GM23338 (cell line): ENCODE data around the gene MAP4K4. TPM values are rescaled to one million over a fixed set of nuclear protein-coding genes. Genes with fewer than 3 reads are reported as not detected.

Source experiments
- ATAC-seq: fragments of 200-7000 bp; cut with Tn5 transposase; 3 replicates; pipeline ENCODE4 v1.9.1; 2020
- DNase-seq: peaks from one replicate; pipeline ENCODE4 v3.0.0-alpha.2; 2015; ENCODE audit warnings: low spot score
- H2AFZ ChIP-seq: fragments of 200-600 bp; sonication (generic); 2 replicates; pipeline ENCODE4 v1.8.0; 2016; ENCODE audit warnings: antibody characterized with exemption, mild to moderate bottlenecking, moderate library complexity
- H3F3A ChIP-seq: fragments of 200-600 bp; sonication (generic); replicated peaks from 2 replicates; pipeline ENCODE4 v1.8.0; 2017; ENCODE audit warnings: antibody characterized with exemption, mixed run types, low read depth
- H3K27ac ChIP-seq: fragments of 200-600 bp; sonication (generic); 2 replicates; pipeline ENCODE4 v1.6.1; 2016; ENCODE audit warnings: low read depth
- H3K27me3 ChIP-seq: fragments of 200-600 bp; sonication (generic); 2 replicates; pipeline ENCODE4 v1.8.0; 2016; ENCODE audit warnings: mild to moderate bottlenecking, mixed run types, moderate library complexity; ENCODE audit not compliant: insufficient read depth
- H3K36me3 ChIP-seq: fragments of 200-600 bp; sonication (generic); 2 replicates; pipeline ENCODE4 v1.8.0; 2016; ENCODE audit warnings: mild to moderate bottlenecking; ENCODE audit not compliant: insufficient read depth
- H3K4me1 ChIP-seq: fragments of 200-600 bp; sonication (generic); 2 replicates; pipeline ENCODE4 v1.8.0; 2016; ENCODE audit warnings: mild to moderate bottlenecking, moderate library complexity; ENCODE audit not compliant: insufficient read depth
- H3K4me2 ChIP-seq: fragments of 200-600 bp; sonication (generic); 2 replicates; pipeline ENCODE4 v1.7.1; 2017; ENCODE audit warnings: mixed run types
- H3K4me3 ChIP-seq: fragments of 200-600 bp; sonication (generic); 2 replicates; pipeline ENCODE4 v1.6.1; 2016; ENCODE audit warnings: mixed run types
- H3K79me2 ChIP-seq: fragments of 200-600 bp; sonication (generic); replicated peaks from 2 replicates; pipeline ENCODE4 v1.8.0; 2017; ENCODE audit warnings: mild to moderate bottlenecking; ENCODE audit not compliant: insufficient read depth
- H3K9me2 ChIP-seq: fragments of 200-600 bp; sonication (generic); 2 replicates; pipeline ENCODE4 v1.8.0; 2017; ENCODE audit not compliant: insufficient read depth
- H4K20me1 ChIP-seq: fragments of 200-600 bp; sonication (generic); replicated peaks from 2 replicates; pipeline ENCODE4 v1.8.0; 2017; ENCODE audit warnings: mild to moderate bottlenecking; ENCODE audit not compliant: insufficient read depth
- H3K27ac Mint-ChIP-seq: 2 replicates; pipeline ENCODE4 v1.8.0; 2020; ENCODE audit warnings: inconsistent platforms, mild to moderate bottlenecking, moderate library complexity, mixed read lengths
- H3K27me3 Mint-ChIP-seq: 3 replicates; pipeline ENCODE4 v1.8.0; 2022; ENCODE audit warnings: low read depth, mild to moderate bottlenecking, moderate library complexity, mixed read lengths, inconsistent platforms; ENCODE audit not compliant: insufficient read depth, poor library complexity
- H3K36me3 Mint-ChIP-seq: 3 replicates; pipeline ENCODE4 v1.8.0; 2021; ENCODE audit warnings: low read depth, mild to moderate bottlenecking, inconsistent platforms, moderate library complexity, mixed read lengths
- H3K4me1 Mint-ChIP-seq: 3 replicates; pipeline ENCODE4 v1.8.0; 2020; ENCODE audit warnings: mild to moderate bottlenecking, inconsistent platforms, mixed read lengths
- H3K4me3 Mint-ChIP-seq: 3 replicates; pipeline ENCODE4 v1.8.0; 2021; ENCODE audit warnings: moderate library complexity, mild to moderate bottlenecking, inconsistent platforms, mixed read lengths
- H3K9me3 Mint-ChIP-seq: 3 replicates; pipeline ENCODE4 v1.8.0; 2020; ENCODE audit warnings: moderate library complexity, mild to moderate bottlenecking, inconsistent platforms, mixed read lengths
- CREB1 ChIP-seq: fragments of 250-450 bp; sonication (Bioruptor Pico); IDR thresholded peaks from 2 replicates; pipeline ENCODE4 v1.5.0; 2020; ENCODE audit warnings: low read depth, mild to moderate bottlenecking, moderate library complexity
- CTCF ChIP-seq, 2 experiments: fragments of 200-600 bp in 1 of 2; sonication (generic) in 1 of 2; conservative IDR thresholded peaks; 2 replicates each; pipeline versions ENCODE4 v1.5.1 to v1.6.1; 2016 to 2017; ENCODE audit warnings: antibody characterized with exemption in 2 of 2, low read depth in 2 of 2, mild to moderate bottlenecking in 2 of 2, moderate library complexity in 1 of 2
- ETS1 ChIP-seq: IDR thresholded peaks from 2 replicates; pipeline ENCODE4 v1.6.1; 2016; ENCODE audit warnings: antibody characterized with exemption
- EZH2 ChIP-seq: fragments of 200-600 bp; sonication (generic); IDR thresholded peaks from one replicate; pipeline ENCODE4 v1.8.0; 2017; ENCODE audit warnings: antibody characterized with exemption, mild to moderate bottlenecking, low read depth; ENCODE audit not compliant: unreplicated experiment
- EZH2phosphoT487 ChIP-seq: fragments of 200-600 bp; sonication (generic); IDR thresholded peaks from one replicate; pipeline ENCODE4 v1.8.1; 2018; ENCODE audit warnings: antibody characterized with exemption; ENCODE audit not compliant: unreplicated experiment
- JUNB ChIP-seq: IDR thresholded peaks from one replicate; pipeline ENCODE4 v1.6.1; 2016; ENCODE audit warnings: antibody characterized with exemption; ENCODE audit not compliant: unreplicated experiment
- POLR2AphosphoS5 ChIP-seq: IDR thresholded peaks from 2 replicates; pipeline ENCODE4 v1.6.1; 2016; ENCODE audit warnings: antibody characterized with exemption, low read depth
- REST ChIP-seq: IDR thresholded peaks from one replicate; pipeline ENCODE4 v1.6.1; 2018; ENCODE audit warnings: antibody characterized with exemption; ENCODE audit not compliant: unreplicated experiment
- ZNF114 ChIP-seq: fragments of 250-450 bp; sonication (Bioruptor Pico); IDR thresholded peaks from 2 replicates; pipeline ENCODE4 v1.5.0; 2020; ENCODE audit warnings: mild to moderate bottlenecking, moderate library complexity
- ZNF331 ChIP-seq: fragments of 250-450 bp; sonication (Bioruptor Pico); IDR thresholded peaks from 2 replicates; pipeline ENCODE4 v1.5.0; 2020; ENCODE audit warnings: low read depth, mild to moderate bottlenecking, moderate library complexity
- ZNF462 ChIP-seq: fragments of 250-450 bp; sonication (Bioruptor Pico); IDR thresholded peaks from 2 replicates; pipeline ENCODE4 v1.5.0; 2020; ENCODE audit warnings: mild to moderate bottlenecking, moderate library complexity
- polyA plus RNA-seq: library from polyadenylated mRNA; unstranded; fragments of >200 nt; fragmentation: Nextera tagmentation; extraction: Ambion mirVana; gene quantifications from 2 replicates; pipeline ENCODE4 v1.2.1, GENCODE V29; 2016
- total RNA-seq: library from RNA; depleted of rRNA; stranded (reverse); fragments of >200 nt; shearing (Covaris generic); gene quantifications from 2 replicates; pipeline ENCODE4 v1.2.3, GENCODE V29; 2014

MAP4K4 gene
- total and polyA plus RNA-seq, 2 experiments from 2014 or later: 34.6 to 99.2 TPM

GRCh38 chr2:101693991-101694588 lies 3.4 kb upstream of the MAP4K4 start (continued):
- TF ChIP-seq CTCF (conservative IDR thresholded peaks at IDR 0.05; ENCODE audit: low read depth in 2 of 2) (no peak), ETS1 (no peak), JUNB (no peak), EZH2phosphoT487 (no peak), ZNF331 (no peak), ZNF114 (CRISPR knock-in tag) (no peak), EZH2 (no peak), POLR2AphosphoS5 (no peak), REST (no peak), CREB1 (CRISPR knock-in tag) (no peak)

- Histone ChIP-seq H4K20me1 (peaks cover 7% of the 10 kb centered on the region), H3K4me1 (peaks cover 32% of the 10 kb centered on the region), H3K79me2 (peaks cover 33% of the 10 kb centered on the region), H3K4me2 (peak overlapping the region; percentile 95), H3F3A (peaks cover 8% of the 10 kb centered on the region; the same call in 1 of the 2 replicates), H3K9me2 (no peaks in the 10 kb centered on the region), H2AFZ (peak overlapping the region; percentile 88), H3K4me3 (peak overlapping the region; percentile 77), H3K27ac (peak overlapping the region; percentile 91), H3K36me3 (no peaks in the 10 kb centered on the region), H3K27me3 (peaks cover 9% of the 10 kb centered on the region; the same call in 1 of the 2 replicates)
- Mint-ChIP-seq H3K9me3 (no peaks in the 10 kb centered on the region; the same call in 1 of the 3 replicates), H3K4me3 (peak overlapping the region; percentile 88), H3K27me3 (peaks cover 6% of the 10 kb centered on the region), H3K36me3 (peaks cover 5% of the 10 kb centered on the region; the same call in 2 of the 3 replicates), H3K4me1 (peaks cover 18% of the 10 kb centered on the region), H3K27ac (peak overlapping the region; percentile 90)
- peak; percentile 61 for DNase-seq
- peak; percentile 50 for ATAC-seq
- TF ChIP-seq ZNF462 (no peak), EZH2 (no peak), ZNF331 (no peak)
Observed at GRCh38 chr2:101696272-101697123, 1.0 kb upstream of the MAP4K4 start.
